ENCODE results near the gene CPM.
A peak's percentile ranks its signal among the peaks of the same experiment; 100 is the strongest.

The CPM gene

GRCh38 chr12:68904351-68904962, 28.5 kb downstream of the CPM start:
- DNase-seq (ENCODE audit: low spot score) = no peak

- DNase-seq (ENCODE audit: low spot score) = no peak
Measured at GRCh38 chr12:68903511-68903910, 29.5 kb downstream of the CPM start.

DNA sequence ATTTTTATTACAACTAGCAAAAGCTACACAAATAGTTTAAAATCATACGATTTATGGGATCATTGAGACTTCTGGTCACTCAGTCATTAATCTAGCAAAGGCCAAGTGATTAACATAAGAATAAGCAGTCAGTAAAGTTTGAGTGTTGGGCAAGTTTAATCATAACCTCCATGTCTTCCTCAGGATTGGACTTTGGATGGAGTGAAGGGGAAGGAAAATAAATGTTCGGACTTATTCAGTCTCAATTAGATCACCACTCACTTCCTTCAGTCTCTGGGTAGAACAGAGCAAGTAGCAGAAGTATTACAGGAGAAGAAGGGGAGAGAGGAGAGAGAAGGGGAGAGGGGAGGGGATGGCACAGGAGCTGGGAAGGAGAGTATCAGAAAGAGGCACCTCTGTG, 31.4 kb downstream of the CPM start:
- DNase-seq (ENCODE audit: low spot score) = no peak

DNA sequence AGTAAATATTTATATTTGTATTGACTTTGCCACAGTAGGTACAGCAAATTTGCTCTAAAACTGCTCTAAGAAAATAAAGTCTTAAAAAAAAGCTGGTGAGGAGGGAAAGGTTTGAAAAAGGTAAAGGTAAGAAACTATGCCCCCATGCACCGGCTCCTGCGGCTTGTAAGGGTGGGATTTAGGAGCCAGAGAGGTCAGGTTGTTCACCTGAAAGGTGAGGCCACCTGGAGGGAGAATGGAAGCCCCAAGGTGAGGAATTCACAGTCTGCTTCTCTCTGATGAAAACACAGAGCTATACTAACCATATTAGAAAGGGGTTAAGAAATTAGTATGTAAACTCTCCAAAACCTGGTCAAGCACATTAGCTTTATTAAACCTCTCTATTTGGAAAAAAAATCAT, 31.8 kb downstream of the CPM start:
- no peak for DNase-seq (ENCODE audit: low spot score)

DNA sequence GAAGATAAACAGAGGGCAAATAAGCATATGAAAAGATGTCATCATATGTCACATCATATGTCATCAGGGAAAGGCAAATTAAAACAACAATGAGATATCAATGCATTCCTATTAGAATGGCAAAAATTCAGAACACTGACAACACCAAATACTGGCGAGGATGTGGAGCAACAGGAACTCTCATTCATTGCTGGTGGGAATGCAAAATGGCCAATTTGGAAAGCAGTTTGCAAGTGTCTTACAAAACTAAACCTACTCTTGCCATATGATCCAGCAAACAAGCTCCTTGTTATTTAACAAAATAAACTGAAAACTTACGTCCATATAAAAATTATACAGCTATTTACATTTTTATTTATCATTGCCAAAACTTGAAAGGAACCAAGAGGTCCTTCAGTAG, 32.7 kb downstream of the CPM start:
- DNase-seq (ENCODE audit: low spot score) = no peak

DNA sequence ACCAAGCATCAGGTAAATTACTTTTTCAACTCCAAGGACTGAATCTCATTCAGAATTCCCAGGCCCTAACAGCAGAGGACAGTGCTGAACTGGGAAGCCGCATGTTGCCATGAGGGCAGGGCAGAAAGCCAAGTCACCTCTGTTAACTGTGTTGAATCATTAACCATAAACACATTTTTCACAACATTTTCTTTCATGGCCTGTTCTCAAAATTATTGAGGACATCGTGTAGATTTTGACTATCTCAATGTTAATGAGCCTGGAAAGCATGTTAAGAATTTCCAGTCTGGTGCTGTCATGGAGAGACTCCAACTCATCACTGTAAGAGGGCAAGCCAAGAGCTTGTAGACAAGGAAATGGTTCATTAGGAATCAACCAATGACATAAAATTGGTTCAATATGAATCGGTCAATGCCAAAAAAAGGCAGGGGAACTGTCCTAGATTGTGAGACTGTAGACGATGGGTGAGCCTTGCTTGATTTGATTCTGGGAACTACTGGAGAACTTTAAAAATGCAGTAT, 33.7 kb downstream of the CPM start:
- peak; percentile 38 for DNase-seq (ENCODE audit: low spot score)

DNA sequence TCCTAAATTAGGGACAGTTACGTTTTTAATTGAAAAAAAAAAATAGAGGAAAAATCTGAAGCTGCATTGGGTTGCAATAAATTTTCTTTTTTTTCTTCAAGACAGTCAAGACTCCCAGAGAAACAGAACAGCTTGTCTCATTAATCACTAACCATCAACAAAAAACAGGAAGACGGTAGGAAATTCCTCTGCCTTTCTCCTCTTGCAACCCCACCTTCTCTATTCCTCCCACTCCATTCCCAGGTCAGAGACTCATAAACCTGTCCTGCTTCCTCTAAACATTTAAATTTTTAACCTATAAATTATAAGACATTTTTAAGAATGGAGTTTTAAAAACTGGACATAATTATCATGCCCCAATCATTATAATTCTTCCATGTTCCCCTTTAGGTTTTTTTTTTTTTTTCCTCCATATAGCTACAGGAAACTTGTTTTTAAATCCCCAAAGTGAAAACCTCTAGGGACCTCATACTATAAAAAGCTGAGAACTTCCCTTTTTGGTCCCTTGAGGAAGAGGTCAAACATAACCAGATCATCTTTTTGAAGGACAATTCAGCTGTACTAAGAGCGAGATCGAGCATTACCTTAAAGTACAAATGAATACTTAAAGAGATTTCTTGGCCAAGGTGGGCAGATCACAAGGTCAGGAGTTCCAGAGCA, 36.0 kb downstream of the CPM start:
- no peak for DNase-seq (ENCODE audit: low spot score)

DNA sequence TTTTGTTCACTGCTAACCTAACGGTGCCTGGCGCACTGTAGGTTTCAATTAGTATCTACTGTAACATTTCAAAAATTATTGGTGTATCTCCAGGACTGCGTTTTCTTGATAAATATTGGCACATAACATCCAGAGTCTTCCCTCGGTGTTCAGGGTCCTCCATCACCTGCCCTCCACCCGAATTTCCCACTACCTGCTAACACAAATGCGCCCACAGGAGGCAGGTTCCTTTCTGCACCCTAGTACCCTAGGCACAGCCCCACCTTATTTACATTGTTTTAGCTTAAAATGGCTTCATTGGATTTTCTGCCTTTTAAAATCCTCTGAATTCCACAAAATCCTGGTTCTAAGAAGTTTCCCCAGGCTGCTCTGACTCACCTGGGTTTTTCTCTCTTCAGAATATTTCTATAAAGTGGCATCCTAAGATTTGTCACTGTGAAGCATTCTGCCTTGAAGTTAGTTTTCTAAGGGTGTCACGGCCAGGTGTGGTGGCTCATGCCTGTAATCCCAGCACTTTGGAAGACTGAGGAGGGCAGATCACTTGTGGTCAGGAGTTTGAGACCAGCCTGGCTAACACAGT, 38.6 kb downstream of the CPM start:
- DNase-seq (ENCODE audit: low spot score) = no peak

- no peak for DNase-seq (ENCODE audit: low spot score)
Measured at GRCh38 chr12:68893741-68894140, 39.2 kb downstream of the CPM start.

- no peak for DNase-seq (ENCODE audit: low spot score)
Measured at GRCh38 chr12:68893201-68893600, 39.8 kb downstream of the CPM start.

DNA sequence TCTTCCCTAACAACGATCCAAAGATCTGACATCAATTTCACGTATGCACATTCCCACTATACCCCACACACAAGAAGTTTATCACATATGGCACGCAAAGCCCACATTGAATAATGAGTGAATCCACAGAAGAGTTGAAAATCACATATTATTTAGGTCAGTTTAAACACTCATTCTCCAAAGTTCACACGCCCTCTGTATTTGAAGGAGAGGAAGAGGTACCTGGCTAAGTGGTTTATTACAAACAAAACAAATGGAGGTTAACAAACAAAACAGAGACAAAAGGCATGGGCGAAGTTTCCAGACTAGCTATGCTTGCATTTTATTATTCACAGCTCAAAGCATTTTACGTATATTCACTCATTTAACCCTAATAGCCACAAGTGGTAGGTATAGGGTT, 41.8 kb downstream of the CPM start:
- no peak for DNase-seq (ENCODE audit: low spot score)

DNA sequence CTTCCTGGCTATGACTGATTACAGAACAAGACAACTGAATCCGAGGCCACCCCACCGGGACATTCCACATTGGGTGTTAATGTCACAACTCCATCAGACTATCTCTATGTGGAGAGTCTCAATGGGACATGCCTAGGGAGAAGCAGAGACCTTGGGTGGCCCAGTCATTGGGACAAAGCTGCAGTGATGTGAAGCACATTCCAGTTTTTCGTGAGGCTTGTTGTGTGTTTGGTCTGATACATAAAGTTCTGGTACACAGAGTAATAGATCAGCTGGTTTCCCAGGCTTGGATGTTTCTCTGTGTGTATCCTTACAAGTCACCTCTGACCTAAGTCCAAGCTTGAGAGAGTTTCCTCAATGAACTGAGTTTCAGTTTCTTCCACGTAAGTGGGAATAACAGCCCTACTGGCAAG, 42.3 kb downstream of the CPM start:
- DNase-seq (ENCODE audit: low spot score) = no peak

- no peak for DNase-seq (ENCODE audit: low spot score)
Measured at GRCh38 chr12:68888243-68888642, 44.7 kb downstream of the CPM start.

- no peak for DNase-seq (ENCODE audit: low spot score)
Measured at GRCh38 chr12:68887641-68888040, 45.3 kb downstream of the CPM start.

DNA sequence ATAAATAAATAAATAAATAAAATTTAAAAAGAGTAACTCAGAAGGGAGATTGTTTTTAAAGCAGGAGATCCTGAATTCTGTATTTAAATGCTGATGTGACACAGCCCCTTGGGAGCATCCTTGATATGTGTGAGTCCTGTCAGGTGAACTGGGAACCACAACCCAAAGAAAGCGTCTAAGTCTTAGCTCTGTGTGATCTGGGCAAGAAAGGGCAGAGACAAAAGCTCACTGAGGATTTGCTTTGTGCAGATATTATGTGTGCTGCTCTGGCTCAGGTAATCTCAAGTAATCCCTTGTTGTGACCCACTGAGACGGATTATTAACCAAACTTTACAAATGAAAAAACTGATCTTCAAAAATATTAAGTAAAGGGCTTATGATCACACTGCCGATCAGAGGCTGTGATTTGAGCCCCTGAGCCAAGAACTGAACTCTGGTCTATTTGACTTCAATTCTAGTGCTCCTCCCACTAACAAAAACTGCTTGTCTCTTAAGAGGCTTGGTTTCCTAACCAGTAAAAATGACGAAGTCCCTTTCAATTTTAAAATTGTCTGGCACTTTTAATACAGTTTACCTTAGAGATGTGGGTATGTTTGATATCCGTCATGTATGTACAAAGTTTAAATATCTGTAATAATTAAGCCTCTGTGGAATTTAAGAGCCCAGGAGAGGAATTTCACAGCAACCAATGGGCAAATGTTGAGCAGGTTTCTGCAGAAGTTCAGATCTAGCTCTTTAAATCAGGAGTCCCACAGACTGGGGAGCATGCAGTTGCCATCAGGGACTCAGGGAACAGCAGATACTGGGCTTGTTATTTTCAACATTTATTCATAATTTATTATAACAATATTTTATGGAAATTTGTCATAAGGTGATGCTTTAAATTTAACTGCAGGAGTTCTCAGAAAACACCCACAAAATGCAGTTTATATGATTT, 46.1 kb downstream of the CPM start:
- no peak for DNase-seq (ENCODE audit: low spot score)

GRCh38 chr12:68885381-68885780, 47.6 kb downstream of the CPM start:
- DNase-seq (ENCODE audit: low spot score) = no peak

DNA sequence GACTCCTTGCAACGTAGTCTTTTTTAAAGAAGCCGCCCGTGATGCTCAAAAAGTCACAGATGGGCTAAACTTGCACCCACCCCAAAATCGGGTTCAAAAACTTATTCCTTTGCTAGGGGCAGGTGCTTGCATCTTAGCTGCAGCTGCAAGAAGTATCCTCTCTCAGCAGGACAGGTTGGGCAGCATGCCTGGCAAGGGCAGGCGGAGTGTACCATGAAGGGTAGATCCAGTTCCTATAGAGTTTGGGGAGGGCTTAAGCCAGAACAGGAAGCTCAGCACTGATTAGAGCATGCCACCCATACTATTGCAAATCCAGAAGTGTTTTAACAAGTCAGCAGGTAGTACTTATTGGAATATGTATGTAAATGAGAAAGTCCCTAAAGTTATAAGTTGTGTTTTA, 48.7 kb downstream of the CPM start:
- no peak for DNase-seq (ENCODE audit: low spot score)

DNA sequence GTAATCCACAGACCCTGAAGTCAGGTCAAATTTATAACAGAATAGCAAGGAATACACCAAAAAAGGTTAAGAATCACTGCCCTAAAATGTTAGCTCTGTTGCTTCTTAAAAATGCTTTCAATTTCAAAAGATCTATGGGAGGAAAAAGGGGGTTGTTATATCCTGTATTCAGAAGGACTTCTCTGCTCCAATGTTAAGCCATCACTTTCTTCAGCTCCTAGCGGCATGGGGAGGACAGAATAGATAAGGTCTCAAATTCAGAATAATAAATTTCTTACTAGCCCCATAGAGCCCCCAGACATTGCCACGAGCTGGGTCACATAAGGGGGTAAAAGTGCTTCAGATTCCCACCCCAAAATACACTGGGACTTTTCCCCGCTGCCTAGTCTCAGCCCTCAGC, 49.8 kb downstream of the CPM start:
- no peak for DNase-seq (ENCODE audit: low spot score)

DNA sequence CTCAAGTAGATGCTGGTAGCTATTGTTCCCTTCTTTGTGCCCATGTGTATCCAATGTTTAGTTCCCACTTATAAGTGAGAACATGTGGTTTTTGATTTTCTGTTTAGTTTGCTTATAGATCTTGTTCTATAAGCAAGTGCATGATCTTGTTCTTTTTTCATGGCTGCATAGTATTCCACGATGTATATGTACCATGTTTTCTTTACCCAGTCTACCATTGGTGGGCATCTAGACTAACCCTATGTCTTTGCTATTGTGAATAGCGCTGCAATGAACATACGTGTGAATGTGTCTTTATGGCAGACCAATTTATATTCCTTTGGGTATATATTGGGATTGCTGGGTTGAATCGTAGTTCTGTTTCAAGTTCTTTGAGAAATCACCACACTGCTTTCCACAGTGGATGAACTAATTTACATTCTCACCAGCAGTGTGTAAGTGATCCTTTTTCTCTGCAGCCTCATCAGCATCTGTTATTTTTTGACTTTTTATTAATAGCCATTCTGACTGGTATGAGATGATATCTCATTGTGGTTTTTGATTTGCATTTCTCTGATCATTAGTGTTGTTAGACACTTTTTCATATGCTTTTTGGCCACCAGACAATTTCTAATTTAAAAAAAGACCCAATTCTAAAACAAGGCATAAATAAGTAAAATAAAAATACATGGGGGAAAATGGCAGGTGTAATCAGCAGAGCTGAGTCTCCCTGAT, 50.6 kb downstream of the CPM start:
- DNase-seq (ENCODE audit: low spot score) = no peak

DNA sequence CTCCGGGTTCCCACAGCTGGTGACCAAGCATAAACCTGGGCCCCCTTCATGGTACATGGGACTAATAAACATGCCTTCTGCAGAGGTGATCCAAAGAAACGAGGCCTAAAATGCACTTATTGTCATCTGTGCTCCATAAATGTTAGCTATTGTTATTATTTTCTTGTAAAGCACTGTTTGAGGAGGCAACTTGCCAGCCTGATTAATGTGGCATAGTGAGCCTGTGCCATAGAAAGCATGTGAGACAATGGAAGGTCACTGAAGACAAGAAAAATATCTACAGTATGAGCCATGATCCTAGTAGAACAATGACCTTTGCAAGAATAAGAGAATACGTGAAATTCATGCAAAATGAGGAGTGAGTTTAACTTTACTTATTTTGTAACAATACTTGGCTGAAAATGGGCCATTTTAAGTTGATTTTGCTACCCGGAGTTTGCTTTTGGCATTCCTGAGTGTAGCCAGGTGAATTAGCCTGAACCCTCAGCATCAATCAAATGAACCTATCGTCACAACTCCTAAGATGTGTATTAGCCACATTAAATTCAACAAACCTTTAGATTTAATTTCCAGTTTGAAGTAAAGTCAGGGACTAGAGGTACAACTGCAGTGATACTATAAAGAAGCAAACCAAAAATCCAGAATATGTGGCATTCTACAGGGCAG, 52.2 kb downstream of the CPM start:
- peak; percentile 72 for DNase-seq (ENCODE audit: low spot score)

GRCh38 chr12:68878846-68879245, 54.1 kb downstream of the CPM start:
- no peak for DNase-seq (ENCODE audit: low spot score)

Data from pons (tissue), 1 donor.